Left cardiac atrium (tissue), 4 donors: Measurements from ENCODE around the gene HBM. TPM values are rescaled to one million over a fixed set of nuclear protein-coding genes. Genes with fewer than 3 reads are reported as not detected.
"Not testable (repeated sequence)": the region's sequence is repeated elsewhere in the genome, so short reads cannot be mapped to it uniquely, and the experiment has no call there.

Experiments used
- ATAC-seq, 2 donors: fragments of 200-7000 bp; cut with Tn5 transposase; one replicate each; pipeline ENCODE4 v1.9.1; 2020; ENCODE audit warnings: mild to moderate bottlenecking in 2 of 2, moderate library complexity in 2 of 2
- DNase-seq: peaks from one replicate; pipeline ENCODE4 v3.0.0-alpha.2; 2020
- intact Hi-C, 2 donors: fragments of 100-400 bp; cut with DNase I; formaldehyde crosslinking; loops; one replicate each; pipeline versions ENCODE4 v1.14.1 to v1.15.1; 2022 to 2023
- total RNA-seq, 2 donors: library from RNA; stranded (reverse); fragmentation: NEBNext Ultra II Directional; extraction: Animal tissue kit (Norgen Biotek cat#: 25700); gene quantifications; one replicate each; pipeline ENCODE4 v1.2.1, GENCODE V29; 2021
- donor health status: DM: no; HTN: yes; CAD: no.
- donor health status: DM: no; HTN: yes; CAD: no; lungs with severe emphysema.
- donor health status: DM: yes; HTN: yes; CAD: no.
- donor health status: Dilated cardiomyopathy.

HBM gene
- total RNA-seq, 2 donors from 2014 or later: not detected

GRCh38 chr16:143047-143446, 22.7 kb upstream of the HBM start:
- DNase-seq (no peak), ATAC-seq (no peak)
- intact Hi-C loops: no loop called here

GRCh38 chr16:143456-143855, 22.3 kb upstream of the HBM start:
- DNase-seq: no peak
- intact Hi-C loops: no loop called here
- no peak for ATAC-seq

DNA sequence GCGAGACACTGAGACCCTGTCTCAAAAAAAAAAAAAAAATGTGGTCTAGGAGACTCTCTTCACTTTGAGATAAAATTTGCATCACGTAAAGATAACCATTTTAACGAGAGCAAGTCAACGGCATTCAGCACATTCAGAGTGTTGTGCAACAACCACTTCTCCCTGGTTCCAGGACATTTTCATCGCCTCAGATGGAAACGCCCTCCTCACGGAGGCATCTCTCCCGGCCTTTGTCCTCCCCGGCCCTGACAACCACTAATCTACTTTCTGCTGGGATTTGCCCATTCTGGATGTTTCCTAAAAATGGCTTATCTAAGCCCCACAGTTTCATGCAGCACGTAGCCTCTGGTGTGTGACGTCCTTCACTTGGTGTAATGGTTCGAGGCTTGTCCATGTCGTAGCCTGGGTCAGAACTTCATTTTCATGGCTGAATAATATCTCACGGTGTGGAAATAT, 21.0 kb upstream of the HBM start:
- no peak for ATAC-seq
- DNase-seq: no peak
- intact Hi-C loops: no loop called here

DNA sequence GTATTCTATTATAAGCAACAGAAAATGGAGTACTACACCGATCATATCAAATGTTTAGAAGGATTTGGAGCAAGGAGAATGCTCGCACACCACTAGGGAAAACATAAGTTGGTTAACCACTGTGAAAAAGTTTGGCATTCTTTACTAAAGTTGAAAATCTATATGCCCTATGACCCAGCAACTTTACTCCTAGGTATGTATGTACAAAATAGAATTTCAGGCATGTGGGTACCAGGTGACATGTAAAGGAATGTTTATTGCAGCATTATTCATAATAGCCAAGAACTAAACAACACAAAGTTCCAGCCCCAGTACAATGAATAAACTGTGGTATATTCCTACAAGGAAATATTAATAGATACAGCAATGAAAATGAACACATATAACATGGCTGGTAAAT, 19.1 kb upstream of the HBM start:
- DNase-seq (no peak), ATAC-seq (no peak)
- intact Hi-C loops: no loop called here

DNA sequence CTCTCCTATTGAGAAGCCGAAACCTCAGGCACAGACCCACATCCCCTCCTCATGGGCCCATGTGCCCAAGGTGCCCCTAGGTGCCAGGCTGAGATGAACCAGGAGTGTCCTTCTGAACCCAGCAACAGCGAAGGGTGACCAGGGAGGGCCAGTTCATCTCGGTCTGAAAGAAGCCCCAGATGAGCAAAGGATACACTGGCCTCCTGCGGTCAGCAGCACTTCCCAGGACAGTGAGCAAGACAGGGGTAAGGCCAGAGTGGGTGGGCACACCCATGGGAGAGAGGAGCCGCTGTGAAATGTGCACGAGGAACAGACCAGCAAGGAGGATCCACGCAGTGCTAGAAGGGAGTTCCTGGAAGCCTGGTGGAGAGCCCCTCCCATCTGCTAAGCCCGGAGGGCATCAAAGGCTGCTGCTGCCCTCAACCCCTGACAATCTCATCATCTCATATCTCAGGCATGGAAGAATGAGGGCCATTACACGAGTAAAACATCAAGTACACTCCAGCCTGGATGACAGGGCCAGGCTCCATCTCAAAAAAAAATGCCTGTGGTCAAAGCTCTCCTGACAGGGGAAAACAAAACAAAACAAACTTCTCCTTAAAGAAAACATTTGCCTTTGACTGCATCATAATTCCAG, 16.6 kb upstream of the HBM start:
- ATAC-seq: no peak
- intact Hi-C loops: no loop called here
- no peak for DNase-seq

DNA sequence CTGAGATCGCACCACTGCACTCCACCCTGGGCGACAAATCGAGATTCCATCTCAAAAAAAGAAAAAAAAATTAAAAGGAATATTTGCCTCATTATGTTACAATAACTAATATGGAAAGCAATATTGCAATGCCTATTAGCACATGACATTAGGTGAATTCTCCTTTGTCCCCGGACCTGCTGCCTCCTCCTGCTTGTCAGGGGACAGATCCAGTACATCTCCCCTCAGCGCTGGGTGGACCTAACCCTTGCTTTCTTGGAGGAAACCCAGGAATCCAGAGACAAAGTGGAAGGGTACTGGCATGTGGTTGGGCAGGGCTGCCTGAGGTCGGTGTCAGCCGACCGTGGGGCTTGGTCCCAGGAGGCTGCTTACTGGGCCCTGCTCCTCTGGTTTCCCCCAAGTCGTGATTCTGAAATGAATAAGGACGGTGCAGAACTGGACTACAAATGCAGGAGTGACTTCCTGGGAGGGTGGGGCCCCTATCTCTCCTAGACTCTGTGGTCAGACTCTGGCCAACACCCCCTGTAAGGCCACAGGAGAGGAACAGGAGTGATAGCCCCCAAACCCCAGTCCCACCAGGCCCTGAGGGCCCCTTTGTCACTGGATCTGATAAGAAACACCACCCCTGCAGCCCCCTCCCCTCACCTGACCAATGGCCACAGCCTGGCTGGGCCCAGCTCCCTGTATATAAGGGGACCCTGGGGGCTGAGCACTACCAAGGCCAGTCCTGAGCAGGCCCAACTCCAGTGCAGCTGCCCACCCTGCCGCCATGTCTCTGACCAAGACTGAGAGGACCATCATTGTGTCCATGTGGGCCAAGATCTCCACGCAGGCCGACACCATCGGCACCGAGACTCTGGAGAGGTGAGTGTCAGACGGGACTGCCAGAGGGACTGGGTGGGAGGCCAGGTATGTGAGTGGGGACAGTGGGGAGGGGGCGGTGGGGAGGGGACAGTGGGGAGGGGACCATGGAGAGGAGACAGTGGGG, 13.3 kb upstream of the HBM start, which contains the start of gene HBZ:
TSS of gene HBZ (plus strand) at position 504 of the 988 bp plus-strand sequence. CDS start at position 770, 266 bp downstream.
- no peak for ATAC-seq
- DNase-seq: no peak
- intact Hi-C loops: no loop called here

- DNase-seq, intact Hi-C loops: not testable (repeated sequence)
- ATAC-seq: peak; percentile 8 to 20
Measured at GRCh38 chr16:153129-153521, 12.7 kb upstream of the HBM start.

DNA sequence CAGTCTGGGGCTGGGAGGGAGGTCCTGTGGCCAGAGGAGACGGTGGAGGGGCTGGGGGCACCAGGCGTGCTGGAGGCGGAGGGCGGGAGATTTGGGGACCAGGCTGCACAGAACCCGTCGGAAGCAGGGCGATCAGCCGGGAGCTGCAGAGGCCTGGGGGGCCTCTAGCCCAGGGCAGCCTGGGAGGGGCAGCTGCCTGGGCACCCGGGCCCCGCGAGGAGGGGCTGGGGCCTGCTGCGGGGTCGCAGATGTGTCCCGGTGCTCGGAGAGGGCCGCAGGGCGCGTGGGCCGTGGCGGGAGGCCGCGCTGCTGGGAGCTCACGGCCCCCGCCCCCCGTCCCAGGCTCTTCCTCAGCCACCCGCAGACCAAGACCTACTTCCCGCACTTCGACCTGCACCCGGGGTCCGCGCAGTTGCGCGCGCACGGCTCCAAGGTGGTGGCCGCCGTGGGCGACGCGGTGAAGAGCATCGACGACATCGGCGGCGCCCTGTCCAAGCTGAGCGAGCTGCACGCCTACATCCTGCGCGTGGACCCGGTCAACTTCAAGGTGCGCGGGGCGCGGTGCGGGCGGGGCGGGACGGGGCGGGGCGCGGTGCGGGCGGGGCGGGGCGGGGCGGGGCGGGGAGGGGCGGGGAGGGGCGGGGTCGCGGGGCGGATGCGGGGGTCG, 12.1 kb upstream of the HBM start:
- DNase-seq, intact Hi-C loops: not testable (repeated sequence)
- peak; percentile 12 to 17 for ATAC-seq

DNA sequence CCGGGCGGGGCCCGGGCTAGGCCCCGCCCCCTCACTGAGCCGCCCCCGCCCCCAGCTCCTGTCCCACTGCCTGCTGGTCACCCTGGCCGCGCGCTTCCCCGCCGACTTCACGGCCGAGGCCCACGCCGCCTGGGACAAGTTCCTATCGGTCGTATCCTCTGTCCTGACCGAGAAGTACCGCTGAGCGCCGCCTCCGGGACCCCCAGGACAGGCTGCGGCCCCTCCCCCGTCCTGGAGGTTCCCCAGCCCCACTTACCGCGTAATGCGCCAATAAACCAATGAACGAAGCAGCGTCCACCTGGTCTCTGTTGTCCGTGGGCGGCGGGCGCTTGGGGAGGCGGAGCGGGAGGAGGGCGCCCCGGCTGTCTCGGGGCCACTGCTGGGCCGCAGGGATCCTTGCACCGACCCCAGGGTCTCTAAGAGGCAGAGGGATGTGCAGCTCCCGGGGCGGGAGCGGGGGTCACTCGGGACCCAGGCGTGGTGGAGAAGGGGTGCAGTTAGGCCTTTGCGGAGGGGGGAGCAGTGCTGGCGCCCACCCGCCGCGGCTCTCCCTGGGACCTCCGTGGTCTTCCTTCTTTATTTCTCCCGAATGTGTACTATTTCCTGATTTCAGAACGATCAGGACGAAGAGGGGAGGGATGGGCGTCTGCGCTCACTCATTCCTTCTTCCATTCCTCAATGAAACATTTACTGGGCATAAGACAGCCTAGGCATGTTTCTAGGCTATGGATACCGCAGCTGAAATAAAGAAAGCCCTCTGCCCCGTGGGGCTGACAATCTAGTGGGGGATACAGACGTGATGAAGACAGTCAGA, 11.4 kb upstream of the HBM start:
- DNase-seq: no peak
- intact Hi-C loops: no loop called here
- ATAC-seq: peak; percentile 52 to 77

DNA sequence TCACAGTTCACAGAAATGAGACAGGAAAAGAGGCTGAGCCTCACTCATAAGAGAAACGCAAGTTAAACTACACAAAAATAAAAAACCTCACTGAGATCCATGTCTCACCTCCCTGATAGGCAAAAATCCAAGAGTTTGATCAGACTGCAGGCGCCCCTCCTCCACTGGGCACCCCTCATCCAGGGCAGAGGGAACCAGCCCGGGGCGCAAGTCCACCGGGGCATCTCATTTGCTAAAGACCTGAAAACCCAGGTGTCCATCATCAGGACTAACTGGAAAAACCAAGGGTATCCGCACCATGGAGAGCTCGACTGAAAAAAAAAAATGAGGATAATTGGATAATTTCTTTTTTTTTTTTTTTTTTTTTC, 10.8 kb upstream of the HBM start:
- ATAC-seq: no peak
- intact Hi-C loops: no loop called here
- DNase-seq: no peak

GRCh38 chr16:159136-159849, 6.5 kb upstream of the HBM start:
- intact Hi-C loops: no loop called here
- DNase-seq (no peak), ATAC-seq (no peak)

GRCh38 chr16:160242-160641, 5.5 kb upstream of the HBM start:
- intact Hi-C loops, ATAC-seq, DNase-seq: not testable (repeated sequence)

DNA sequence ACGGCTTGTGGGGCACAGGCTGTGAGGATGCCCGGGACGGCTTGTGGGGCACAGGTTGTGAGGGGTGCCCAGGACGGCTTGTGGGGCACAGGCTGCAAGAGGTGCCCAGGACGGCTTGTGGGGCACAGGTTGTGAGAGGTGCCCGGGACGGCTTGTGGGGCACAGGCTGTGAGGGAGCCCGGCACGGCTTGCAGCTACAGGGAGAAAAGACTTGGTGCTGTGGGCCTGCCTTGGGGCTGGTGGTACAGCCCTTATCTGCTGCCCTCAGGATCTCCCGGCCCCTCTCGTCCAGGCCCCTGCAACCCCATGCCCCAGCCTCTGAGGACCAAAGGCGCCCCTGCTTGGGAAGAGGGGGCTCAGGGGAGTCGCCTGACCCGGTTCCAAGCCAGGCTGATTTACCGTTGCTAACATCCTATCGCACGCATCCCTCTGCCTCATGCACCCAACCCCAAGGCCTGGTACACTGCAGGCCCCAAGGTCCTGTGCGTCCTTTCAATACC, 5.0 kb upstream of the HBM start:
- ATAC-seq (no peak), DNase-seq (no peak)
- intact Hi-C loops: no loop called here

- DNase-seq (no peak), ATAC-seq (no peak)
- intact Hi-C loops: no loop called here
Measured at GRCh38 chr16:162271-162991, 3.3 kb upstream of the HBM start.

GRCh38 chr16:163139-163538, 2.6 kb upstream of the HBM start:
- DNase-seq, intact Hi-C loops: not testable (repeated sequence)

DNA sequence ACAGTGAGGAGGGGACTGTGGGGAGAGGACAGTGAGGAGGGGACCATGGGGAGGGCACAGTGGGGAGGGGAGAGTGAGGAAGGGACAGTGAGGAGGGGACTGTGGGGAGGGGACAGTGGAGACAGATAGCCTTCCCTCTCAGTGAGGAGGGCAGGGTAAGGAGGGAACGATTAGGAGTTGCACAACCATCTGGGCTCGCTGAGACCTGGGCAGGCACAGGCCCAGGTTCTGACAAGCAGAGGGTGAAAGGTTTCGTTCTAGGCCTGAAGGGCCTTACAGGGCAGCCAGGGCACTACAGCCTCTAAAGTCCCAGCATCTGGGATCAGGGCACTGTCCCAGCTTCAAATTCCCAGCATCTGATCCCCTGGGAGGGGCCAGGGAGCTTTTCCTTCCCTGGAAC, 2.1 kb upstream of the HBM start:
- DNase-seq, intact Hi-C loops: not testable (repeated sequence)
- peak in 1 of 2 donors; percentile 22 for ATAC-seq

More at GRCh38 chr16:163139-163538, 2.6 kb upstream of the HBM start:
- not testable (repeated sequence) for ATAC-seq

DNA sequence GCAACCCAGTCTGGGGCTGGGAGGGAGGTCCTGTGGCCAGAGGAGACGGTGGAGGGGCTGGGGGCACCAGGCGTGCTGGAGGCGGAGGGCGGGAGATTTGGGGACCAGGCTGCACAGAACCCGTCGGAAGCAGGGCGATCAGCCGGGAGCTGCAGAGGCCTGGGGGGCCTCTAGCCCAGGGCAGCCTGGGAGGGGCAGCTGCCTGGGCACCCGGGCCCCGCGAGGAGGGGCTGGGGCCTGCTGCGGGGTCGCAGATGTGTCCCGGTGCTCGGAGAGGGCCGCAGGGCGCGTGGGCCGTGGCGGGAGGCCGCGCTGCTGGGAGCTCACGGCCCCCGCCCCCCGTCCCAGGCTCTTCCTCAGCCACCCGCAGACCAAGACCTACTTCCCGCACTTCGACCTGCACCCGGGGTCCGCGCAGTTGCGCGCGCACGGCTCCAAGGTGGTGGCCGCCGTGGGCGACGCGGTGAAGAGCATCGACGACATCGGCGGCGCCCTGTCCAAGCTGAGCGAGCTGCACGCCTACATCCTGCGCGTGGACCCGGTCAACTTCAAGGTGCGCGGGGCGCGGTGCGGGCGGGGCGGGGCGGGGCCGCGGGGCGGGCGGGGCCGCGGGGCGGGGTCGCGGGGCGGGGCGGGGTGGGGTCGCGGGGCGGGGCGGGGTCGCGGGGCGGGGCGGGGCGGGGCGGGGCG, 1.5 kb upstream of the HBM start:
- intact Hi-C loops, DNase-seq: not testable (repeated sequence)
- ATAC-seq: peak in 1 of 2 donors; percentile 21
